Measurements from ENCODE around the gene MMP24OS.

GRCh38 chr20:35293303-35294292 is 15.7 kb upstream of the MMP24OS start:
- TF ChIP-seq CTCF (IDR thresholded peaks at IDR 0.05) (no peak), POLR2A (IDR thresholded peaks at IDR 0.05) (no peak)
